Endothelial cell of umbilical vein (primary cell): ENCODE data around the gene SORCS2. TPM values are rescaled to one million over a fixed set of nuclear protein-coding genes. Genes with fewer than 3 reads are reported as not detected.

Source experiments
- BruUV-seq: library from RNA; stranded (reverse); fragments of 400-500 nt; replicated peaks from 2 replicates; lab custom pipeline; 2021; lab: Mats Ljungman, UMichigan
- CTCF ChIA-PET: fragments of 300-600, 350-600 bp; sonication (Branson Sonifier 250); formaldehyde crosslinking; loops from one replicate; lab custom pipeline; 2021; ENCODE audit warnings: antibody characterized with exemption, inconsistent platforms; lab: Charles Lee
- POLR2A ChIA-PET: fragments of 300-600, 350-600 bp; sonication (Branson Sonifier 250); formaldehyde crosslinking; loops from one replicate; lab custom pipeline; 2021; ENCODE audit warnings: antibody characterized with exemption, inconsistent platforms; lab: Charles Lee
- DNase-seq: peaks from one replicate; pipeline ENCODE4 v3.0.0-alpha.2; 2011; ENCODE audit warnings: low read depth, low spot score
- FAIRE-seq: peaks from 2 replicates; lab custom pipeline; 2011; peaks lifted over from hg19 to GRCh38; lab: Jason Lieb, UNC
- H2AFZ ChIP-seq: 2 replicates; pipeline ENCODE4 v1.6.0; 2012; ENCODE audit warnings: low read depth, low read length, control low read depth, inconsistent platforms
- H3K27ac ChIP-seq: 2 replicates; pipeline ENCODE4 v1.5.1; 2011; ENCODE audit warnings: low read depth, mild to moderate bottlenecking, control low read depth, low read length, moderate library complexity; ENCODE audit not compliant: insufficient read depth
- H3K27me3 ChIP-seq, 2 experiments: 2 replicates each; pipeline versions ENCODE4 v1.6.0 to v1.6.1; 2011; ENCODE audit warnings: low read length in 2 of 2, mixed read lengths in 1 of 2; ENCODE audit not compliant: control insufficient read depth in 2 of 2, insufficient read depth in 2 of 2
- H3K36me3 ChIP-seq, 2 experiments: 2 replicates in 1 of 2; 3 replicates in 1 of 2; pipeline ENCODE4 v1.5.1; 2011; ENCODE audit warnings: low read length in 2 of 2, mild to moderate bottlenecking in 1 of 2, moderate library complexity in 1 of 2; ENCODE audit not compliant: control insufficient read depth in 2 of 2, insufficient read depth in 2 of 2; ENCODE audit errors: extremely low read depth in 1 of 2
- H3K4me1 ChIP-seq: 3 replicates; pipeline ENCODE4 v1.5.1; 2011; ENCODE audit warnings: mild to moderate bottlenecking, low read length; ENCODE audit not compliant: control insufficient read depth, insufficient read depth; ENCODE audit errors: extremely low read depth
- H3K4me2 ChIP-seq: 2 replicates; pipeline ENCODE4 v1.6.1; 2011; ENCODE audit warnings: low read length, control low read depth, mixed read lengths; ENCODE audit not compliant: insufficient read depth
- H3K4me3 ChIP-seq, 3 experiments: fragments of 200-600 bp in 1 of 3; sonication (generic), shearing (Covaris generic) in 1 of 3; replicated peaks in 1 of 3; 2 replicates each; pipeline ENCODE4 v1.5.1; 2011 to 2016; ENCODE audit warnings: control low read depth in 3 of 3, low read length in 3 of 3, mild to moderate bottlenecking in 2 of 3, inconsistent platforms in 1 of 3, low read depth in 1 of 3, moderate library complexity in 1 of 3; ENCODE audit not compliant: insufficient read depth in 1 of 3
- H3K79me2 ChIP-seq: 2 replicates; pipeline ENCODE4 v1.6.0; 2012; ENCODE audit warnings: low read length, inconsistent platforms; ENCODE audit not compliant: control insufficient read depth, insufficient read depth
- H3K9ac ChIP-seq: replicated peaks from 2 replicates; pipeline ENCODE3; 2011; ENCODE audit warnings: low read length, control low read depth; ENCODE audit not compliant: insufficient read depth; ENCODE audit errors: extremely low read depth
- H3K9me1 ChIP-seq: replicated peaks from 3 replicates; pipeline ENCODE4 v1.6.0; 2011; ENCODE audit warnings: mild to moderate bottlenecking, low read length; ENCODE audit not compliant: control insufficient read depth, insufficient read depth; ENCODE audit errors: extremely low read depth
- H3K9me3 ChIP-seq: replicated peaks from 2 replicates; pipeline ENCODE4 v1.5.1; 2012; ENCODE audit warnings: low read length, inconsistent platforms; ENCODE audit not compliant: control insufficient read depth, insufficient read depth
- H4K20me1 ChIP-seq: replicated peaks from 2 replicates; pipeline ENCODE3; 2011; ENCODE audit warnings: mild to moderate bottlenecking, low read length; ENCODE audit not compliant: control insufficient read depth, insufficient read depth; ENCODE audit errors: extremely low read depth
- EZH2 ChIP-seq: IDR thresholded peaks from 2 replicates; pipeline ENCODE4 v1.6.1; 2012; ENCODE audit warnings: borderline replicate concordance, low read depth, mild to moderate bottlenecking, moderate library complexity, low read length, inconsistent platforms; ENCODE audit not compliant: severe bottlenecking
- FOS ChIP-seq: IDR thresholded peaks from 2 replicates; pipeline ENCODE4 v1.6.1; 2011; ENCODE audit warnings: mild to moderate bottlenecking, low read length, moderate library complexity, borderline replicate concordance; ENCODE audit not compliant: insufficient read depth
- GATA2 ChIP-seq: IDR thresholded peaks from 2 replicates; pipeline ENCODE4 v1.7.0; 2011; ENCODE audit warnings: low read depth, mild to moderate bottlenecking, moderate library complexity, mixed read lengths, low read length; ENCODE audit not compliant: insufficient read length, insufficient read depth
- JUN ChIP-seq: IDR thresholded peaks from 2 replicates; pipeline ENCODE4 v1.6.1; 2011; ENCODE audit warnings: borderline replicate concordance, low read depth; ENCODE audit not compliant: insufficient read length, insufficient read depth
- MYC ChIP-seq: IDR thresholded peaks from one replicate; pipeline ENCODE4 v1.6.1; 2011; ENCODE audit warnings: mild to moderate bottlenecking, low read depth, low read length
- POLR2A ChIP-seq: IDR thresholded peaks from 2 replicates; pipeline ENCODE4 v1.6.1; 2012; ENCODE audit warnings: low read depth, mild to moderate bottlenecking, control low read depth, low read length
- POLR2AphosphoS5 ChIP-seq: IDR thresholded peaks from 2 replicates; pipeline ENCODE4 v1.6.1; 2012; ENCODE audit warnings: low read depth, mild to moderate bottlenecking, control low read depth, low read length, moderate library complexity; ENCODE audit not compliant: insufficient read depth
- dilution Hi-C: fragments of 300-500 bp; cut with MboI; formaldehyde crosslinking; loops from one replicate; pipeline ENCODE4 v1.15.0; 2019; ENCODE audit warnings: low sequenced_read_pairs; ENCODE audit not compliant: extremely low pct_ligation_motif_present
- intact Hi-C: fragments of 100-400 bp; cut with micrococcal nuclease; formaldehyde crosslinking; loops from one replicate; pipeline ENCODE4 v1.10.0; 2022
- polyA plus RNA-seq, 4 experiments: library from polyadenylated mRNA; depleted of rRNA in 3 of 4; stranded (reverse) in 3 of 4; unstranded in 1 of 4; fragments of >200 nt; gene quantifications; 2 replicates each; pipeline versions ENCODE4 v1.2.1 to v1.2.3, GENCODE V29; 2011 to 2012; ENCODE audit warnings: missing spikeins in 1 of 4
- total RNA-seq: library from RNA; stranded (reverse); gene quantifications from 2 replicates; pipeline ENCODE4 v1.2.3, GENCODE V29; 2021
- TF ChIP-seq, protein P1 (sequence below): IDR thresholded peaks from 2 replicates; pipeline ENCODE4 v1.6.1; 2011; ENCODE audit not compliant: insufficient read depth, insufficient read length
- TF ChIP-seq, protein P2 (sequence below), 2 donors: IDR thresholded peaks; 1 replicate in 1 of 2; 2 replicates in 1 of 2; pipeline ENCODE4 v1.5.1; 2011; ENCODE audit warnings: low read length in 2 of 2, mild to moderate bottlenecking in 2 of 2, moderate library complexity in 2 of 2, control low read depth in 1 of 2, inconsistent platforms in 1 of 2, low read depth in 1 of 2; ENCODE audit not compliant: insufficient read depth in 1 of 2; ENCODE audit errors: extremely low read depth in 1 of 2

Gene SORCS2
- total and polyA plus RNA-seq, 2 donors (not counting 3 experiments of a cell fraction or from before 2014, with no cell fraction given): not detected

DNA sequence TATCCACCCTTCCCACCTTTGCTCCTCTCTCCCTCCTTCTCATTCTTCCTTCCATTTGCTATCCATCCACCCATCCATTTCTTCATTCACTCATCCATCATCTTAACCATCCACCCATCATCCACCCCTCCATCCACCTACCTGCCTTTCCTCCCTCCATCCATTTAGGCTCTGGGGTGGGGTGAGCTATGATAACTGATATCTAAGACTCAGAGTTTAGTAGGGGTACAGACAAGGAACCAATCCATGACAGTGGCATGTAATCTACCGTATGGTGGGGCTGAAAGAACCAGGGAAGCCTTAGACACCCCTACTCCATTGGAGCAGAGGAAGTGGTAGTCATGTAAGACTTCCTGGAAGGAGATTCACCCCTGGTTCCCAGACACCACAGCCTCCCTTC is 219.2 kb downstream of the SORCS2 start:
- no peaks in the 10 kb centered on the region for H3K79me2 ChIP-seq
- POLR2A ChIA-PET: no interaction called here
- no peak overlapping the region for H3K9ac ChIP-seq
- H3K9me3 ChIP-seq: no peaks in the 10 kb centered on the region
- TF ChIP-seq POLR2AphosphoS5 (no peak), MYC (no peak), JUN (no peak), EZH2 (no peak), FOS (no peak), GATA2 (no peak), POLR2A (no peak)
- TF ChIP-seq, protein P1, sequence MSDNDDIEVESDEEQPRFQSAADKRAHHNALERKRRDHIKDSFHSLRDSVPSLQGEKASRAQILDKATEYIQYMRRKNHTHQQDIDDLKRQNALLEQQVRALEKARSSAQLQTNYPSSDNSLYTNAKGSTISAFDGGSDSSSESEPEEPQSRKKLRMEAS: no peak
- TF ChIP-seq, protein P2, sequence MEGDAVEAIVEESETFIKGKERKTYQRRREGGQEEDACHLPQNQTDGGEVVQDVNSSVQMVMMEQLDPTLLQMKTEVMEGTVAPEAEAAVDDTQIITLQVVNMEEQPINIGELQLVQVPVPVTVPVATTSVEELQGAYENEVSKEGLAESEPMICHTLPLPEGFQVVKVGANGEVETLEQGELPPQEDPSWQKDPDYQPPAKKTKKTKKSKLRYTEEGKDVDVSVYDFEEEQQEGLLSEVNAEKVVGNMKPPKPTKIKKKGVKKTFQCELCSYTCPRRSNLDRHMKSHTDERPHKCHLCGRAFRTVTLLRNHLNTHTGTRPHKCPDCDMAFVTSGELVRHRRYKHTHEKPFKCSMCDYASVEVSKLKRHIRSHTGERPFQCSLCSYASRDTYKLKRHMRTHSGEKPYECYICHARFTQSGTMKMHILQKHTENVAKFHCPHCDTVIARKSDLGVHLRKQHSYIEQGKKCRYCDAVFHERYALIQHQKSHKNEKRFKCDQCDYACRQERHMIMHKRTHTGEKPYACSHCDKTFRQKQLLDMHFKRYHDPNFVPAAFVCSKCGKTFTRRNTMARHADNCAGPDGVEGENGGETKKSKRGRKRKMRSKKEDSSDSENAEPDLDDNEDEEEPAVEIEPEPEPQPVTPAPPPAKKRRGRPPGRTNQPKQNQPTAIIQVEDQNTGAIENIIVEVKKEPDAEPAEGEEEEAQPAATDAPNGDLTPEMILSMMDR (IDR thresholded peaks at IDR 0.05; ENCODE audit: extremely low read depth in 1 of 2, insufficient read depth in 1 of 2, low read depth in 1 of 2, low read length in 2 of 2): no peak
- H2AFZ ChIP-seq: no peak overlapping the region
- H3K27me3 ChIP-seq: no peaks in the 10 kb centered on the region
- no TSS peak for BruUV-seq
- CTCF ChIA-PET: no interaction called here
- H3K27ac ChIP-seq: no peak overlapping the region
- intact Hi-C loops: no loop called here
- H4K20me1 ChIP-seq: no peaks in the 10 kb centered on the region
- H3K4me2 ChIP-seq: no peak overlapping the region
- DNase-seq: no peak
- no peaks in the 10 kb centered on the region for H3K9me1 ChIP-seq
- dilution Hi-C loops: no loop called here
- H3K4me3 ChIP-seq: no peak overlapping the region
- no peaks in the 10 kb centered on the region for H3K36me3 ChIP-seq
- no peaks in the 10 kb centered on the region for H3K4me1 ChIP-seq
- no peak for FAIRE-seq
